GM19397 (cell line): ENCODE data around the gene ELP4.
"Not testable (repeated sequence)": the region's sequence is repeated elsewhere in the genome, so short reads cannot be mapped to it uniquely, and the experiment has no call there.

Experiments
- ATAC-seq: cut with Tn5 transposase; IDR thresholded peaks from one replicate; pipeline ENCODE4 v1.9.1; 2021; ENCODE audit warnings: mild to moderate bottlenecking, moderate library complexity; ENCODE audit not compliant: unreplicated experiment

Gene ELP4, protein sequence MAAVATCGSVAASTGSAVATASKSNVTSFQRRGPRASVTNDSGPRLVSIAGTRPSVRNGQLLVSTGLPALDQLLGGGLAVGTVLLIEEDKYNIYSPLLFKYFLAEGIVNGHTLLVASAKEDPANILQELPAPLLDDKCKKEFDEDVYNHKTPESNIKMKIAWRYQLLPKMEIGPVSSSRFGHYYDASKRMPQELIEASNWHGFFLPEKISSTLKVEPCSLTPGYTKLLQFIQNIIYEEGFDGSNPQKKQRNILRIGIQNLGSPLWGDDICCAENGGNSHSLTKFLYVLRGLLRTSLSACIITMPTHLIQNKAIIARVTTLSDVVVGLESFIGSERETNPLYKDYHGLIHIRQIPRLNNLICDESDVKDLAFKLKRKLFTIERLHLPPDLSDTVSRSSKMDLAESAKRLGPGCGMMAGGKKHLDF

DNA sequence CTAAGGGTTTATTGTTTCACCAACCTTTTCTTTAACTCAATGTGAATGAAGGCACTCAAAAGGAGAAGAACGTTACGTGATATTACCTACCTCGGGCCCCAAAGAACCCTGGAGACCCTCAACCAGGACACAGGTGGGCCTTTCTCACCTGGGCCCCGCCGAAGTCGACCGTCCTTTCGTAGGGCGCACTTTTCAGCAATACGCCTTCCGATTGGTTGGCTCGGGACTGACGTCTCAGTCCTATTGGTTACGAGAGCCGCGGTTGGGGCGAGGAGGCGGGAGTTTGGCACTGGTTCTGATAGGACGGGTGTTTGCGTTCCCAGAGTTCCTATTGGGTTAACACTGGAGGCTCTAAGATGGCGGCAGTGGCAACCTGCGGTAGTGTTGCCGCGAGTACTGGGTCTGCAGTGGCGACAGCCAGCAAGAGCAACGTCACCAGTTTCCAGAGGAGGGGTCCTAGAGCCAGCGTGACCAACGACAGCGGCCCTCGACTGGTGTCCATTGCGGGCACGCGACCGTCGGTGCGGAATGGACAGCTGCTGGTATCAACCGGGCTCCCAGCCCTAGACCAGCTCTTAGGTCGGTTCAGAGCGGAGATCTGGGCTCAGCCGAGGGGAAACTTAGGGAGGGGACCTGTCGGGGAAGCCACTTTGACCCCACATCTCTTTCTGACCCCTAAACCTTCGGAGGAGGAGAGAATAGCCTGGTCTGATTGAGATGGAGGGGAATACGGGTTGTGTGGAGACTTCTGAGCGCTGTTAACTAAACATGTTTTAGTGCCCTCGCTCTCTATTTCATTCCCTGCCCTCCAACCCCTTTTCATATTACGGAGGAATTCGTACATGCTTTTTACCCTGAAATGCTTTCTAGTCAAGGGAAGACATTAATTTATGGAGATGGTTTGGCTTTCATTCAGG lies at the start of gene ELP4, which contains the start of gene IMMP1L:
ELP4 (plus strand) TSS at position 339 of the 917 bp plus-strand sequence; CDS start at position 357, 18 bp downstream.
IMMP1L (minus strand) TSS at position 194 of the 917 bp plus-strand sequence. CDS start 46,346 bp downstream, outside the sequence.
- ATAC-seq: peak; percentile 100

DNA sequence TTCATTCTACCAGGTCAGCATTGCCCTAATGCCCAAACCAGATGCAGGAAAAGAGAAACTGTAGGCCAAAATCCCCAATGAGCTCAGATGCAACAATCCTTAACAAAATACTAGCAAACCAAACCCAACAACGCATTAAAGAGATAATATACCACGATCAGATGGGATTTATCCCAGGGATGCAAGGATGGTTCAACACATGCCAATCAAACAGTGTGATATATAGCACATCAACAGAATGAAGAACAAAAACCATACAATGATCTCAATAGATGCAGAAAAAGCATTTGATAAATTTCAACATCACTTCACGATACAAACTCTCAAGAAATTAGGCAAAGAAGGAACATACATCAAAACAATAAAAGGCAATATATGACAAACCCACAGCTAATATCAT lies 45.1 kb upstream of the ELP4 start:
- ATAC-seq: no peak

- no peak for ATAC-seq
Observed at GRCh38 chr11:31474083-31474482, 35.5 kb upstream of the ELP4 start.

GRCh38 chr11:31477528-31478222 lies 31.9 kb upstream of the ELP4 start:
- ATAC-seq: no peak

- ATAC-seq: no peak
Observed at GRCh38 chr11:31478223-31478590, 31.4 kb upstream of the ELP4 start.

- ATAC-seq: no peak
Observed at GRCh38 chr11:31479066-31479465, 30.5 kb upstream of the ELP4 start.

DNA sequence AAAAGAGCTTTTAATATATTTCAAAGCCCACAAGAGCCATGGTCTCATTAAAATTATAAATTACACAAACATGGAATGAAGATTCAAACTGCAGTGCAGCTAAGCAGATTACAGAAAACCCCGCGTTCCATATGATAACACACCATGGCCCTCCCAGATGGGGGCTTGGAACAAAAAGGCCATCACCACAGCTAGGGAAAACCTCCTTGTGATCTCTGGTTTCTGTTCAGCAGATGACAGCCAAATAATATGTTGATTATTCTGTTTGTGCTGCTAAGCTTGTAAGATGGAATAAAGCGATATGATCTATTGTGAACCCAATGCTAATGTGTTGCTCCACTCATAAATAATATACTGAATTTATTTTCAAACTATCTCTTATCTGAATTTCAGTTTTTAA lies 28.6 kb upstream of the ELP4 start:
- ATAC-seq: no peak

GRCh38 chr11:31484497-31484896 lies 25.1 kb upstream of the ELP4 start:
- no peak for ATAC-seq

DNA sequence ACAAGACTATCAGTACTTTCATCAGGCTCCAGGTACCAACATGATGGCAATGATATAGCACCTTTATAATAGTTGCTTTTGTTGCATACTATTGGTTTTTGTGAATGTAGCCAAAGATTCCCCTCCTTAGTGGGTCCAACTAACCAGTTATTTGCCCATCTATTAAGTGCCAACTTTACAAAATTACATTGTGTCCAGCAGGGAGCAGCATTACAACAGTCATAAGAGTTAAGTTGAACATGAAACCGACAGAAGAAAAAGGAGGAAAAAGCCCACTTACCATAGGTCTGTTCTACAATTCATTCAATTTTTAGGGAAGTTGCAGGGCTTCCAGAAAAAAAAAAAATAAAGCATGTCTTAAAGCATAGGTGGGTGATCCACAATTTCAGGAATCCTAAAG lies 21.7 kb upstream of the ELP4 start:
- no peak for ATAC-seq

DNA sequence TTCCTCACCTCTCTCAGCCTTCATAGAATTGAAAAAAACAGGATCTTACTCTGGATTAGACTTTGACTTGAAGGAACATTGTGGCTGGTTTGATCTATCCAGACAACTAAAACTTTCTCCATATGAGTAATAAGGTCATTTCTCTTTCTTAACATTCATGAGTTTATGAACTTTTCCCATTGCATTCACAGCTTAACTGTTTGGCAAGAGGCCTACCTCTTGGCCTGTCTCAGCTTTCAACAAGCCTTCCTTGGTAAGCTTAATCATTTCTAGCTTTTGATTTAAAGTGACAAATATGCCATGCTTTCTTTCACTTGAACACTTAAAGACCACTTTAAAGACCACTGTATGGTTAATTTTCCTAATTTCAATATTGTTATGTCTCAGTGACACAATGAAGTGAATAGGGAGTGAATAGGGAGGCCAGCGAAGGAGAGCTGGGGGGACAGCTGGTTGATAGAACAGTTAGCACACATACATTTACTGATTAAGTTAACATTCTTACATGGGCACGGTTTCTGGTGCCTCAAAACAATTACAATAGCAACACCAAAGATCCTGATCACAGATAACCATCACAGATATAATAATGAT lies 17.1 kb upstream of the ELP4 start:
- ATAC-seq: no peak

GRCh38 chr11:31493235-31493634 lies 16.3 kb upstream of the ELP4 start:
- ATAC-seq: no peak

- ATAC-seq: not testable (repeated sequence)
Observed at GRCh38 chr11:31493762-31494161, 15.8 kb upstream of the ELP4 start.

DNA sequence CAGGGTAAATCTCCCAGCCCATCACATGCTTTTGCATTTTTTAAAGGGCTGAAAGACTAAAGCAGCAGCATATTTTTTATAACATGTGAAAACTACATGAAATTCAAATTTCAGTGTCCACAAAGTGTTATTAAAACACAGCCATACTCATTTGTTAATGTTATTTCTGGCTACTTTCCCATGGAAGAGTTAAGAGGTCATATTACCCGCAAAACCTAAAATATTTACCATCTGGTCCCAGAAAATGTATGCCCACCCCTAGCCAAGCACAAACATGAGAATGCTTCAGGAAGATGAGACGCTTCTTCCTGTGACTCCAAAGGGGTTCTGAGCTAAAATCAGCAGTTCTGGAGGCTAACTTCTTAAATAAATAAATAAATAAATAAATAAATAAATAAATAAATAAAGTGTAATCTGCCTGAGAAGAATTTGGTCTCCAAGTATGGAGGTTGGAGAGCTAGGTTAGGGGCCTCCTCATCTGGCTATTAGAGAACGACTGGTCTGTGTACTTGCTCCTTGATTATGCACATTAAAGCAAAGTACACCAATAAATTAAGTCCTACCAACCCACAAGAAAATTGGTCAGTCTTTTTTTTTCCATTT lies 9.9 kb upstream of the ELP4 start:
- no peak for ATAC-seq

GRCh38 chr11:31500560-31500959 lies 9.0 kb upstream of the ELP4 start:
- no peak for ATAC-seq

GRCh38 chr11:31509051-31509428 lies 527 bp upstream of the ELP4 start:
- peak; percentile 7 for ATAC-seq

DNA sequence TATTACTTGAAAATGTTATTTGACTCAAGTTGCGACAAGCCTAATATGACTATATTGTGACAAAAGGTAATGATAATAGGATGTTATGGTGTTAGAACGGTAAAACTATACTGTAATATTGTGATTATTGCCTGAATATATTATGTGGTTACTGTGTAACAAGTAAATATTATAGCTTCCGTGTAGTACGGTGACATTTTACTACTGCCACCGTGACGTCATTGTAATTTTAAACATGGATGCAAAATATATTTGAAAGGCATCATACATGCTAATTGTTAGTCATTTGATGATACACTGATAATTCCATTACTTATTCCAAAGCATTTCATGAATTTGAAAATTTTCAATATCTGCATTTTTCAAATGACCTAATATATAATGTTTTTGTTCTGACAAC lies 2.5 kb downstream of the ELP4 start:
- ATAC-seq: no peak

GRCh38 chr11:31521497-31522150 lies 12.1 kb downstream of the ELP4 start:
- no peak for ATAC-seq

DNA sequence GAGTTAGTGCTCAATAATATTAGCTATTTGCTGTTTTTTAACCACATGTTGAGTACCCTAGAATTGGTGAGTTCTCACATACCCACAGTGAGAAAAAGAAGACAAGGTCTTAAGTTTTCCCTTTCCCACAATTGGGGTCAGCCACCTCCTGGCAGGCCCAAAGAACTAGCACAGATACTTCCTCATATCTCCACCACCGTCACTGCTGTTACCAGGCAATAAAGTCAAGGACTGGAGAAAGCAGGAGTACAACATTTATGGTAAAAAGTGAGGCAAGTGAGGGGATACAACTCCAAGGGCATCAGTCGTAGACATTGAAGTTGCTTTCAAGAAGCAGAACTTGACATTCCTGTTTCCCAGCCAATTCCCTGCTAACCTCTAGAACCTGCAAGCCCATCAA lies 19.6 kb downstream of the ELP4 start:
- ATAC-seq: no peak

DNA sequence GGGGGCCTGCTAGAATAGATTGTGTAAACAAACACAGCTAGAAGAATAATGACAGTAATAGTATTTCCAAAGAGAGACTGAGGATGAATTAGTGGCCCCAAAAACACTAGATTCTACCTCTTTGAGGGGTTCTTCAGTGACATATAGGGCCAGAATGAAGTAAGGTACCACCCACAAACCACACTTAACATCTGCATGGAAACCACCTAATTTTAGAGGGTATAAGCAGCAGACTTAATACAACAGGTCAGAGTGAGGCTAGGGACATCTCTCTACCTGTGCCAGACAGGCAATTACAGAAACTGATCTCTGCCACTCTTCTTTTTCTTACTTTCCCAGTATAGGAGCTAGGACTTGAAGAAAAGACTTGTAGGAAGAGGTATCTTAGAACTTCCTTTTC lies 20.1 kb downstream of the ELP4 start:
- ATAC-seq: peak; percentile 68

DNA sequence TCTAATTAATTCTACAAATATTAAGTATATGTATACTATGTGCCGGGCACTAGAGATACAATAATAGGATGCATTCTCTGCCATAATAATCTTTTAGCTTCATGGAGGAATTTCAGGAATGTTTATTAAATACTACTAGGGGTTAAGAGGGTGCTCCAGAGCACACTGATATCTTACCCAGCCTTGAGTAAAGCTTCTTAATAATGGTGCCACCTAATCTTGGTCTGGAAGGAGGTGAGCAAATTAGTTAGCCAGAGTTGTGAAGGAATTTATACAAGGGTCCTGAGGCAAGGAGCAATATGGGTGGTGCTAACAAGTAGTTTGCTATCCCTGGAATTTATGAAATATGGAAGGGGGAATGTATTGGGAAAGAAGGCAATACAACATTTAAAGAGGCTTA lies 21.7 kb downstream of the ELP4 start:
- ATAC-seq: no peak
